ENCODE measurements around the gene PARD3.

DNA sequence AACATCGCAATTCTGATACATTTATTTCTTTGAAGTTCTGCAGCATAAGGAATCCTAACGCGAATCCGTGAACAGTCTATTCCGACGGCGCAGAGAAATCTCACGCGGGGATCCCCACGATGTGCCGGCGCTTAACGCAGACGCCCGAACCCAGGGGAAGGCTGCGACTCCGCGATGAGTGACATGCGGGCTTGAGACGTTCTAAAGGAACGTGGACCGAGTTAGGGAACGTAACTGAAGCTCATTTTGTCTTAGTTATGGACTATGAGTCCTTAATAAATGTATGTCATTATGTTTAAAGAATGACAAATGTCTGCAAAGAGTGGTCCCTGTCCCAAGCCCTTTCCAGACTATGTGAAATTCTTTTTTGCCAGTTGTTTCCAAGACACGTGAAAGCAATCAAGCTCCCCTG lies 995 bp upstream of the PARD3 start:
- TF ChIP-seq, protein P1, sequence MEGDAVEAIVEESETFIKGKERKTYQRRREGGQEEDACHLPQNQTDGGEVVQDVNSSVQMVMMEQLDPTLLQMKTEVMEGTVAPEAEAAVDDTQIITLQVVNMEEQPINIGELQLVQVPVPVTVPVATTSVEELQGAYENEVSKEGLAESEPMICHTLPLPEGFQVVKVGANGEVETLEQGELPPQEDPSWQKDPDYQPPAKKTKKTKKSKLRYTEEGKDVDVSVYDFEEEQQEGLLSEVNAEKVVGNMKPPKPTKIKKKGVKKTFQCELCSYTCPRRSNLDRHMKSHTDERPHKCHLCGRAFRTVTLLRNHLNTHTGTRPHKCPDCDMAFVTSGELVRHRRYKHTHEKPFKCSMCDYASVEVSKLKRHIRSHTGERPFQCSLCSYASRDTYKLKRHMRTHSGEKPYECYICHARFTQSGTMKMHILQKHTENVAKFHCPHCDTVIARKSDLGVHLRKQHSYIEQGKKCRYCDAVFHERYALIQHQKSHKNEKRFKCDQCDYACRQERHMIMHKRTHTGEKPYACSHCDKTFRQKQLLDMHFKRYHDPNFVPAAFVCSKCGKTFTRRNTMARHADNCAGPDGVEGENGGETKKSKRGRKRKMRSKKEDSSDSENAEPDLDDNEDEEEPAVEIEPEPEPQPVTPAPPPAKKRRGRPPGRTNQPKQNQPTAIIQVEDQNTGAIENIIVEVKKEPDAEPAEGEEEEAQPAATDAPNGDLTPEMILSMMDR (IDR thresholded peaks at IDR 0.05): no peak
- TF ChIP-seq EZH2phosphoT487 (IDR thresholded peaks at IDR 0.05): no peak

Data from neural progenitor cell (in vitro differentiated cells).